ENCODE results near the gene LIFR. TPM values are rescaled to one million over a fixed set of nuclear protein-coding genes. Genes with fewer than 3 reads are reported as not detected.
"Not testable (repeated sequence)": the region's sequence is repeated elsewhere in the genome, so short reads cannot be mapped to it uniquely, and the experiment has no call there.

Gene LIFR
- total RNA-seq, 1 experiment from 2014 or later, result 10.6 TPM

- ATAC-seq; H3K27ac ChIP-seq (ENCODE audit: low read depth, low read length); RAD21 ChIA-PET (ENCODE audit: low non-redundant PET in 1 of 2, low total read pairs in 2 of 2, uncharacterized antibody in 2 of 2, unreplicated experiment in 2 of 2); H3K9me2 ChIP-seq (ENCODE audit: insufficient read depth); H3K4me2 ChIP-seq (ENCODE audit: low read length); H3K79me2 ChIP-seq (ENCODE audit: insufficient read depth, low read length); BruUV-seq (replicated peaks); DNase-seq (ENCODE audit: low read depth, low spot score); H3K4me3 ChIP-seq (replicated peaks in 1 of 2; ENCODE audit: low read depth in 1 of 2, low read length in 2 of 2); H4K20me1 ChIP-seq (ENCODE audit: insufficient read depth); H3K36me3 ChIP-seq (ENCODE audit: control insufficient read depth in 1 of 2, insufficient read depth in 2 of 2, low read length in 2 of 2); H3K4me1 ChIP-seq (ENCODE audit: control insufficient read depth in 1 of 2, insufficient read depth in 2 of 2, low read length in 2 of 2); H3K9ac ChIP-seq (ENCODE audit: low read length); intact Hi-C loops (cut with micrococcal nuclease); H3K9me3 ChIP-seq (ENCODE audit: control insufficient read depth in 1 of 2, insufficient read depth in 1 of 2, low read depth in 1 of 2, low read length in 2 of 2); H3K27me3 ChIP-seq (ENCODE audit: insufficient read depth, low read length); POLR2A ChIA-PET; H2AFZ ChIP-seq (ENCODE audit: low read depth, low read length, poor library complexity, severe bottlenecking): not testable (repeated sequence)
- CTCF ChIA-PET, result interaction anchor here (1.4 to 1.5 kb wide), 3 partner anchors 11 to 75 kb away, joined by 3 to 12 read pairs (median 8); no protein-coding TSS in a partner anchor
Measured at GRCh38 chr5:38516649-38517048, 39.8 kb downstream of the LIFR start.

GRCh38 chr5:38515646-38516045 lies 40.8 kb downstream of the LIFR start:
- H3K4me1 ChIP-seq (ENCODE audit: control insufficient read depth in 1 of 2, insufficient read depth in 2 of 2, low read length in 2 of 2), result no peaks in the 10 kb centered on the region
- no peaks in the 10 kb centered on the region for H3K9me2 ChIP-seq (ENCODE audit: insufficient read depth)
- H3K79me2 ChIP-seq (ENCODE audit: insufficient read depth, low read length), result no peaks in the 10 kb centered on the region
- H4K20me1 ChIP-seq (ENCODE audit: insufficient read depth), result no peaks in the 10 kb centered on the region
- H3K27me3 ChIP-seq (ENCODE audit: insufficient read depth, low read length), result no peaks in the 10 kb centered on the region
- no peaks in the 10 kb centered on the region for H3K9me3 ChIP-seq (ENCODE audit: control insufficient read depth in 1 of 2, insufficient read depth in 1 of 2, low read depth in 1 of 2, low read length in 2 of 2)
- H3K36me3 ChIP-seq (ENCODE audit: control insufficient read depth in 1 of 2, insufficient read depth in 2 of 2, low read length in 2 of 2), result no peaks in the 10 kb centered on the region
- no peak overlapping the region for H3K27ac ChIP-seq (ENCODE audit: low read depth, low read length)
- BruUV-seq (replicated peaks), result no TSS peak
- DNase-seq (ENCODE audit: low read depth, low spot score) (peak; percentile 4), ATAC-seq (peak; percentile 78)
- H3K4me2 ChIP-seq (ENCODE audit: low read length), result no peak overlapping the region
- RAD21 ChIA-PET (ENCODE audit: low non-redundant PET in 1 of 2, low total read pairs in 2 of 2, uncharacterized antibody in 2 of 2, unreplicated experiment in 2 of 2), result interaction anchor here in 1 of 2 experiments (0.9 kb wide), 1 partner anchor 74 kb away, joined by 7 read pairs; no protein-coding TSS in a partner anchor
- no peak overlapping the region for H3K4me3 ChIP-seq (replicated peaks in 1 of 2; ENCODE audit: low read depth in 1 of 2, low read length in 2 of 2)
- intact Hi-C loops (cut with micrococcal nuclease), result no loop called here
- TF ChIP-seq CTCF (IDR thresholded peaks at IDR 0.05 in 2 of 3, conservative IDR thresholded peaks at IDR 0.05 in 1 of 3; ENCODE audit: borderline replicate concordance in 1 of 3, insufficient read depth in 1 of 3, low read depth in 2 of 3, low read length in 2 of 3) (peak; percentile 25 to 45 (median 43); a peak in 3 of 6 replicates), SP1 (IDR thresholded peaks at IDR 0.05; ENCODE audit: low read depth) (no peak), RAD21 (IDR thresholded peaks at IDR 0.05; ENCODE audit: low read depth) (peak; percentile 32; the same call in 1 of the 2 replicates)
- CTCF ChIA-PET, result interaction anchor here (0.7 to 1.5 kb wide), 8 partner anchors 10 to 306 kb away, joined by 3 to 12 read pairs (median 6); no protein-coding TSS in a partner anchor
- POLR2A ChIA-PET, result no interaction called here
- no peak overlapping the region for H3K9ac ChIP-seq (ENCODE audit: low read length)
- no peak overlapping the region for H2AFZ ChIP-seq (ENCODE audit: low read depth, low read length, poor library complexity, severe bottlenecking)

Data from HCT116 (cell line).